ENCODE results near the gene TKTL1. TPM values are rescaled to one million over a fixed set of nuclear protein-coding genes. Genes with fewer than 3 reads are reported as not detected.

TKTL1 gene
- total RNA-seq, 1 donor from 2014 or later, result 0.17 TPM

GRCh38 chrX:154359362-154360154 lies 64.0 kb downstream of the TKTL1 start:
- H3K4me3 ChIP-seq (ENCODE audit: low read depth, low read length), result no peak overlapping the region
- DNase-seq (ENCODE audit: low read depth), result no peak
- no peak for TF ChIP-seq CTCF (conservative IDR thresholded peaks at IDR 0.05; ENCODE audit: low read depth, low read length)

DNA sequence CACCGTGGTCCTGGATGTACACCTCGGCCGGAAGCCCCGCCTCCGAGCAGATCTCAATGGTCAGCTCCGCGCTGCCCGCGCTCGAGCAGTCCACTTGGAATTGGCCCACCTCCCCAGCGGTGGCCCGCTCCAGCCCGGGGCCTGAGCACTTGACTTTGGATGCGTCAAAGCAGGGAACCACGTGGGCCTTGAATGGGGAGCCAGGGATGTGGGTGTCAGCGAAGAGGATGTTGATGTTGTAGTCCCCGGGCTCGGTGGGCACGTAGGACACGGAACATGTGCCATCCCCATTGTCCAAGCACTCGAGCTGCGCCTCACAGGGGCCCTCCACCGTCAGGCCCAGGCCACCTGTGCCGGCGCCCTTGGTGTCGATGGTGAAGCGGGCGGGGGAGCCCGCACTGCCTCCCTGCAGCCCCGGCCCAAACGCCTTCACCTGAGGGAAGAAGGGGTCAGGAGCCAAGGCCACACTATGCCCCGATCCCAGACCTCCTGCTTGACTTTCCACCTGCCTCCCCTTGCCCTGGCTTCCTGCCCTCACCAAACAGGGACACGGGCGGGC lies 64.6 kb downstream of the TKTL1 start:
- DNase-seq (ENCODE audit: low read depth), result no peak
- no peak for TF ChIP-seq CTCF (conservative IDR thresholded peaks at IDR 0.05; ENCODE audit: low read depth, low read length)
- no peak overlapping the region for H3K4me3 ChIP-seq (ENCODE audit: low read depth, low read length)

DNA sequence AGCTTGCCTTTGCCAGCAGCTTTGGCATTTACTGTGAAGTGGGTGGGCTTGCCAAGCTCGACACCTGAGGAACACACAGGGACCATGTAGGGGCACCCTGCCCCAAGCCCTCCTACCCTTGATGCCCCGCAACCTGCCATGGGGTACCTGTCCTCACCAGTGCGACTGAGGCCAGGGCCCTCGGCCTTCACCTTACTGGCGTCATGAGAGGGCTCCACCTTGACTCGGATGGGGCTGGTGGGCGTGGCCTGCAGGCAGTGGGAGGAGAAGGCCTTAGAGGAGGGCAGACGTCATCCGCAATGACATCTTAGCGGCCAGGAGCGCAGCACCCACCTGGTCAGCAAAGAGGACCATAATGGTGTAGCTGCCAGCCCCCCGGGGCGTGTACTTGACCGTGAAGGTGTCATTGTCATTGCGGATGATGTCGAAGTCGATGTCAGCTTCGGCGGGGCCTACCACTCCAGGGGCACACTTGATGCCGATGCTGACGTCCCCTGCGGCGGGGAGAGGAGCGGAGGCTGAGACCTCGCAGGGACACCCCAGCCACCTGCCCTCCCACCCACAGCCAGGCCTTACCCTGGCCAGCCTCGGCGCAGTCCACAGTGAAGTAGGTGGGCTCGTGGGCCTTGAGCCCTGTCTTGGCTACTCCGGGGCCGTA lies 66.6 kb downstream of the TKTL1 start:
- no peak for DNase-seq (ENCODE audit: low read depth)
- TF ChIP-seq CTCF (conservative IDR thresholded peaks at IDR 0.05; ENCODE audit: low read depth, low read length), result no peak
- H3K4me3 ChIP-seq (ENCODE audit: low read depth, low read length), result no peak overlapping the region

GRCh38 chrX:154363706-154364439 lies 68.3 kb downstream of the TKTL1 start:
- H3K4me3 ChIP-seq (ENCODE audit: low read depth, low read length), result no peak overlapping the region
- TF ChIP-seq CTCF (conservative IDR thresholded peaks at IDR 0.05; ENCODE audit: low read depth, low read length), result no peak
- DNase-seq (ENCODE audit: low read depth), result no peak

GRCh38 chrX:154365052-154365600 lies 69.5 kb downstream of the TKTL1 start:
- no peak for DNase-seq (ENCODE audit: low read depth)
- no peak for TF ChIP-seq CTCF (conservative IDR thresholded peaks at IDR 0.05; ENCODE audit: low read depth, low read length)
- no peak overlapping the region for H3K4me3 ChIP-seq (ENCODE audit: low read depth, low read length)

DNA sequence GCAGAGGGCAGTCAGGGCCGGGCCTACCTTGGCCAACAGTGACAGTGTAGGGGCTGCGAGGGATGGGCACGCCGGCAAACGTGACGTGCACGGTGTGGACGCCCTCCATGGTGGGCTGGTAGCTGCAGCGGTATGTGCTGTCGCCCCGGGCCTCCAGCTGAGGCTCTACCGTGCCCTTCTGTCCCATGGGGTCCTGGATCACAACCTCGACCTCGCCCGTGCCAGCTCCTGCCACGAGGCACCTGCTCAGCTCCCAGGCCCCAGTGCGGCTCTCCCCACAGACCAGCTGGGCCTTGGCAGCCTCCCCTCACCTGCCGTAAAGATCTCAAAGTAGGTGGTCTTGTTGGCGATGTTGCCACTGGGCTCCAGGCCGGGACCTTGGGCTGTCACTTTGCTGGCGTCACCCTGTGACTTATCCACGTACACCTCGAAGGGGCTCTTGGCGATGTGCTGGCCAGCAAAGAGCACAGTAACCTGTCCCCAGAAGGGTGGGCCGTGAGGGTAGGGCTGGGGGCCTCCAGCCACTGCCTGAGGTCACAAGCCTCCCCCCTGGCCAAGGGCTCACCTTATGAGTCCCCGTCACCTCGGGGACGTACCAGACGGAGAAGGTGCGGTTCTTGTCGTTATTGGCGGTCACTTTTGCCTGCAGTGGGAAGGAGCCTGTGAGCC lies 70.5 kb downstream of the TKTL1 start:
- DNase-seq (ENCODE audit: low read depth), result no peak
- no peak overlapping the region for H3K4me3 ChIP-seq (ENCODE audit: low read depth, low read length)
- TF ChIP-seq CTCF (conservative IDR thresholded peaks at IDR 0.05; ENCODE audit: low read depth, low read length), result no peak

All from epithelial cell of proximal tubule (primary cell).